ENCODE results near the gene LY9.

DNA sequence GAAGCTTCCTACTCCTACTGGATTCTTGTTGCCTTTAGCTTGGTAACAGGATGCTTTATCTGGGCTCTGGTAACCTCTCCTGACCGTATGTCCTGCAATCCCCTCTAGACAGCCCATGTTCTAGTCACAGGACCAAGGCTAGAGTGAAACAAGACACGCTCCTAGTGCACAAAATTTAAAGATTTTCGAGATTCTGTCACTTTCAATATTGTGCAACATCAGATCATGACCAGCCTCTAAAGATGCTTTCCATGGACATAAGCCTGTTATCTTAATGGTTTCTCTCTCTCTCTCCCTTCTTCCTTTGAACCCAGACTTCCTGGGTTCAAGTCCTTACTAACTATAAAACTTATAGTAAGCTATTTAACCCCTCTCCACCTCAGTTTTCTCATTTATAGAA is 1.6 kb upstream of the LY9 start:
- TF ChIP-seq CTCF (IDR thresholded peaks at IDR 0.05) (no peak), POLR2A (IDR thresholded peaks at IDR 0.05) (no peak)
